Ascending aorta (tissue), 2 donors: ENCODE data around the gene NOD1. TPM values are rescaled to one million over a fixed set of nuclear protein-coding genes. Genes with fewer than 3 reads are reported as not detected.

ENCODE experiments used
- DNase-seq, 2 donors: peaks; one replicate each; pipeline ENCODE4 v3.0.0-alpha.2; 2019; ENCODE audit warnings: low spot score in 2 of 2
- H3K27ac ChIP-seq, 2 donors: fragments of 200-600 bp; sonication (generic); one replicate each; pipeline ENCODE4 v1.5.1; 2016 to 2017; ENCODE audit warnings: mild to moderate bottlenecking in 1 of 2
- H3K27me3 ChIP-seq: fragments of 200-600 bp; sonication (generic); one replicate; pipeline ENCODE4 v1.5.1; 2017
- H3K36me3 ChIP-seq, 2 donors: fragments of 200-600 bp; sonication (generic); one replicate each; pipeline ENCODE4 v1.5.1; 2016
- H3K4me1 ChIP-seq, 2 donors: fragments of 200-600 bp; sonication (generic); one replicate each; pipeline ENCODE4 v1.5.1; 2016 to 2017; ENCODE audit warnings: mild to moderate bottlenecking in 1 of 2
- H3K4me3 ChIP-seq, 2 donors: fragments of 200-600 bp; sonication (generic); one replicate each; pipeline ENCODE4 v1.5.1; 2016 to 2017; ENCODE audit warnings: mild to moderate bottlenecking in 1 of 2
- H3K9me3 ChIP-seq, 2 donors: fragments of 200-600 bp; sonication (generic); one replicate each; pipeline ENCODE4 v1.5.1; 2016
- intact Hi-C: fragments of 100-400 bp; cut with DNase I; formaldehyde crosslinking; loops from one replicate; pipeline ENCODE4 v1.15.1; 2023
- total RNA-seq: library from RNA; depleted of rRNA; stranded (reverse); fragments of >200 nt; gene quantifications from one replicate; pipeline ENCODE4 v1.1.0, GENCODE V29; 2016
- TF ChIP-seq, protein P1 (sequence below), 3 experiments: fragments of 200-600 bp in 2 of 3; fragments of 450-650 bp in 1 of 3; sonication (generic) in 2 of 3; IDR thresholded peaks; one replicate each; pipeline ENCODE4 v1.5.1; 2016 to 2019; ENCODE audit warnings: antibody characterized with exemption in 3 of 3, mild to moderate bottlenecking in 1 of 3, moderate library complexity in 1 of 3

Gene NOD1
- total RNA-seq, 1 donor from 2014 or later, result 20.0 TPM

DNA sequence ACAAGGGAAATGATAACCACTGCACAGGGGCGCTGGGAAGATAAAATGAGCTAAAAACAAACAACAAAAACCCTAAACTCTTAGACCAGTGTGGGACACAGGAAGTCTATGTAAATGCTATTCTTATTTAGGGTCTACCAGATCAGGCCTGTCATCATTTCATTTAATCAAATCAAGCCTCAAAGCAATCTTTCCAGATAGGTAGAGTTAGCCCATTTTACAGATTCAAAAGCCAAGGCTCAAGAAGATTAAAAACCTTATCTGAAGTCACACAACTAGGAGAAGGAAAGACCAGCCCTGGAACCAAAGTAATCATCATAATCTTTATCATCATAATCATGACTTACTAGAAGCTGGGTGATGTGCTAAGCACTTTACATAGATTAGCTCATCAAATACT lies 4.7 kb downstream of the NOD1 start:
- intact Hi-C loops, result loop anchor here (5.0 kb wide), 1 partner anchor 292 kb away; no protein-coding TSS in a partner anchor
- no peak for DNase-seq
- peak overlapping the region; percentile 63 to 77 for H3K27ac ChIP-seq
- H3K27me3 ChIP-seq, result no peaks in the 10 kb centered on the region
- H3K4me1 ChIP-seq, result peaks cover 8 to 56% of the 10 kb centered on the region in 2 donors
- no peaks in the 10 kb centered on the region for H3K9me3 ChIP-seq
- TF ChIP-seq, protein P1, sequence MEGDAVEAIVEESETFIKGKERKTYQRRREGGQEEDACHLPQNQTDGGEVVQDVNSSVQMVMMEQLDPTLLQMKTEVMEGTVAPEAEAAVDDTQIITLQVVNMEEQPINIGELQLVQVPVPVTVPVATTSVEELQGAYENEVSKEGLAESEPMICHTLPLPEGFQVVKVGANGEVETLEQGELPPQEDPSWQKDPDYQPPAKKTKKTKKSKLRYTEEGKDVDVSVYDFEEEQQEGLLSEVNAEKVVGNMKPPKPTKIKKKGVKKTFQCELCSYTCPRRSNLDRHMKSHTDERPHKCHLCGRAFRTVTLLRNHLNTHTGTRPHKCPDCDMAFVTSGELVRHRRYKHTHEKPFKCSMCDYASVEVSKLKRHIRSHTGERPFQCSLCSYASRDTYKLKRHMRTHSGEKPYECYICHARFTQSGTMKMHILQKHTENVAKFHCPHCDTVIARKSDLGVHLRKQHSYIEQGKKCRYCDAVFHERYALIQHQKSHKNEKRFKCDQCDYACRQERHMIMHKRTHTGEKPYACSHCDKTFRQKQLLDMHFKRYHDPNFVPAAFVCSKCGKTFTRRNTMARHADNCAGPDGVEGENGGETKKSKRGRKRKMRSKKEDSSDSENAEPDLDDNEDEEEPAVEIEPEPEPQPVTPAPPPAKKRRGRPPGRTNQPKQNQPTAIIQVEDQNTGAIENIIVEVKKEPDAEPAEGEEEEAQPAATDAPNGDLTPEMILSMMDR (IDR thresholded peaks at IDR 0.05), result no peak
- no peak overlapping the region for H3K4me3 ChIP-seq
- no peaks in the 10 kb centered on the region for H3K36me3 ChIP-seq

GRCh38 chr7:30472784-30473775 lies 5.5 kb downstream of the NOD1 start:
- DNase-seq, result peak in 1 of 2 donors; percentile 54
- peak overlapping the region; percentile 63 to 77 for H3K27ac ChIP-seq
- H3K27me3 ChIP-seq, result no peaks in the 10 kb centered on the region
- H3K9me3 ChIP-seq, result no peaks in the 10 kb centered on the region
- H3K36me3 ChIP-seq, result no peaks in the 10 kb centered on the region
- TF ChIP-seq, protein P1 (IDR thresholded peaks at IDR 0.05), result no peak
- H3K4me3 ChIP-seq, result no peak overlapping the region
- H3K4me1 ChIP-seq, result peaks cover 14 to 64% of the 10 kb centered on the region in 2 donors
- intact Hi-C loops, result loop anchor here (5.0 kb wide), 1 partner anchor 291 kb away; no protein-coding TSS in a partner anchor

DNA sequence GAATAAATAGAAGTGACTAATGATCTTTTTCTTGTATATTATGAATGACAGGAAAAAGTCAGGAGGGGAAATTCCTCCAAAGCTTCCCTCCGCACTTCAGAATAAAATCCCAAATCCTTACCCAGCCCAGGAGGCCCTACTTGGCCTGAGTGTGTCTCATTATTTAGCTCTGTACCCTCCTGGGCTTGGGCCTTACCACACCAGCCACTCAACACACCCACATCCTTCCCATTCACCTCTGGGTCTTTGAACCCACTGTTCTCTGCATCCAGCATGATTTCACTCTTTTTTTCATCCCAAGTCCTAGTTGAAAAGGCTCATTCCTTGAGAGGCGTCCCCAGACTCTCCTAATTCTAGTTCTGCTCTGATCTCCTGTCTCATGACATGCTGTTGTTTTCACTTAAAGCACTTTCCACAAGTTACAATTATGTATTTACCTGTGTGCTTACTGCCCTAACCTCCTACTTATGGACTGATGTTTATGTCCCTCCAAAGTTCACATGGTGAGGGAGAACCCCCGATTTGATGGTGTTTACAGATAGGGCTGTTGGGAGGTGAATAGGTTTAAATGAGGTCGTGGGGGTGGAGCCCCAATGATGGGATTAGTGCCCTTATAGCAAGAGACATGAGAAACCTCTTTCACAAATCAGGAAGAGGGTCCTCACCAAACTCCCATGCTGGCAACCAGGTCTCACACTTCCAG lies 6.4 kb downstream of the NOD1 start:
- Histone ChIP-seq H3K9me3 (no peaks in the 10 kb centered on the region), H3K27ac (peak overlapping the region; percentile 2 to 82), H3K36me3 (no peaks in the 10 kb centered on the region), H3K4me1 (peaks cover 14 to 62% of the 10 kb centered on the region in 2 donors), H3K4me3 (no peak overlapping the region), H3K27me3 (no peaks in the 10 kb centered on the region)
- peak in 1 of 2 donors; percentile 51 for DNase-seq
- intact Hi-C loops, result loop anchor here (5.0 kb wide), 1 partner anchor 290 kb away; no protein-coding TSS in a partner anchor
- TF ChIP-seq, protein P1 (IDR thresholded peaks at IDR 0.05), result no peak

- intact Hi-C loops, result loop anchor here (5.0 kb wide), 1 partner anchor 289 kb away; no protein-coding TSS in a partner anchor
- no peaks in the 10 kb centered on the region for H3K36me3 ChIP-seq
- H3K27ac ChIP-seq, result peak overlapping the region; percentile 53 to 82
- H3K4me1 ChIP-seq, result peaks cover 14 to 54% of the 10 kb centered on the region in 2 donors
- TF ChIP-seq, protein P1 (IDR thresholded peaks at IDR 0.05), result no peak
- no peaks in the 10 kb centered on the region for H3K9me3 ChIP-seq
- H3K4me3 ChIP-seq, result no peak overlapping the region
- DNase-seq, result peak in 1 of 2 donors; percentile 63
- no peaks in the 10 kb centered on the region for H3K27me3 ChIP-seq
Observed at GRCh38 chr7:30471205-30471604, 7.4 kb downstream of the NOD1 start.

GRCh38 chr7:30470771-30471170 lies 7.8 kb downstream of the NOD1 start:
- H3K4me1 ChIP-seq, result peaks cover 14 to 53% of the 10 kb centered on the region in 2 donors
- no peaks in the 10 kb centered on the region for H3K27me3 ChIP-seq
- peak overlapping the region; percentile 53 to 82 for H3K27ac ChIP-seq
- H3K36me3 ChIP-seq, result no peaks in the 10 kb centered on the region
- H3K9me3 ChIP-seq, result no peaks in the 10 kb centered on the region
- DNase-seq, result peak in 1 of 2 donors; percentile 77
- H3K4me3 ChIP-seq, result peak overlapping the region; percentile 12 to 31
- TF ChIP-seq, protein P1 (IDR thresholded peaks at IDR 0.05), result no peak
- intact Hi-C loops, result loop anchor here (5.0 kb wide), 1 partner anchor 288 kb away; no protein-coding TSS in a partner anchor
